ENCODE results near the gene NEU4. TPM values are rescaled to one million over a fixed set of nuclear protein-coding genes. Genes with fewer than 3 reads are reported as not detected.
A peak's percentile ranks its signal among the peaks of the same experiment; 100 is the strongest.

Gene NEU4
- total and polyA plus RNA-seq, 9 of the 15 experiments (the other 6 are each of a cell fraction or from before 2014, with no cell fraction given) = 0.01 to 0.40 TPM; not detected in 7

DNA sequence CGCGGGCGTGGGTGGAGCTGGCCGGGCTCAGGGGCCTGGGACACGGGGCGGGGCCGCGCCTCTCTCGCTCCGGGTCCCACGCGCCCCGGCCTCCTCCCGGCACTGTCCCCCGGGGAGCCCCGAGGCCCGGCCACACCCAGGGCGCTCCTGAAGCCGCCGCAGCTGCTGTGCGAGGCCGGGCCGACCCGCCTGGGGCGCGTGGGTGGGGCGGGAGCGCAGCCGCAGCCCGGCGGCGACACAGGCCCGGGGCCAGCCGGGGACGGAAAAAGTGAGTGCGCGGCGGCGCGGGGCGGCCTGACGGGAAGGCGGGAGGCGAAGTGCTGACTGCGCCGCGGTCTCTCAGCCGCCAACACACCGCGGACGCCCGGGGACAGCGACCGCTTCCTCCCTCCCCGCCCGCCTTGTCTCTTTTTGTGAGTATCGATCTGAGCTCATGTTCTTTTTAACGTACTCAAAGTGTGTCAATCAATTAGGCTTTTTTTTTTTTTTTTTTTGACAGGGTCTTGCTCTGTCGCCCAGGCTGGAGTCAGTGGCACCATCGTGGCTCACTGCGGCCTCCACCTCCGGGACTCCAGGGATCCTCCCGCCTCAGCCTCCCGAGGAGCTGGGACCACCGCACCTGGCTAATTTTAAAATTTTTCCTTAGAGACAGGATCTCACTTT is 35.2 kb downstream of the NEU4 start (continued):
- TF ChIP-seq, protein P1, sequence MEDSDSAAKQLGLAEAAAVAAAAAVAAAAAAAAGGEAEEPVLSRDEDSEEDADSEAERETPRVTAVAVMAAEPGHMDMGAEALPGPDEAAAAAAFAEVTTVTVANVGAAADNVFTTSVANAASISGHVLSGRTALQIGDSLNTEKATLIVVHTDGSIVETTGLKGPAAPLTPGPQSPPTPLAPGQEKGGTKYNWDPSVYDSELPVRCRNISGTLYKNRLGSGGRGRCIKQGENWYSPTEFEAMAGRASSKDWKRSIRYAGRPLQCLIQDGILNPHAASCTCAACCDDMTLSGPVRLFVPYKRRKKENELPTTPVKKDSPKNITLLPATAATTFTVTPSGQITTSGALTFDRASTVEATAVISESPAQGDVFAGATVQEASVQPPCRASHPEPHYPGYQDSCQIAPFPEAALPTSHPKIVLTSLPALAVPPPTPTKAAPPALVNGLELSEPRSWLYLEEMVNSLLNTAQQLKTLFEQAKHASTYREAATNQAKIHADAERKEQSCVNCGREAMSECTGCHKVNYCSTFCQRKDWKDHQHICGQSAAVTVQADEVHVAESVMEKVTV (CRISPR knock-in tag; IDR thresholded peaks at IDR 0.05) = no peak
- TF ChIP-seq ZC3H11A (IDR thresholded peaks at IDR 0.05; ENCODE audit: low read depth, low read length) (no peak), NFRKB (IDR thresholded peaks at IDR 0.05; ENCODE audit: low read depth) (no peak), SRF (CRISPR knock-in tag; IDR thresholded peaks at IDR 0.05) (no peak), ZFP1 (CRISPR knock-in tag; IDR thresholded peaks at IDR 0.05) (no peak), ZKSCAN1 (IDR thresholded peaks at IDR 0.05; ENCODE audit: low read depth, low read length) (no peak), RBM34 (IDR thresholded peaks at IDR 0.05; ENCODE audit: borderline replicate concordance, insufficient read depth, low read length) (no peak), BHLHE40 (IDR thresholded peaks at IDR 0.05; ENCODE audit: low read length) (no peak), KLF1 (tag; IDR thresholded peaks at IDR 0.05) (peak; percentile 99), NR1H2 (CRISPR knock-in tag; IDR thresholded peaks at IDR 0.05) (no peak), ZNF408 (CRISPR knock-in tag; IDR thresholded peaks at IDR 0.05; ENCODE audit: low read depth) (no peak), HDAC2 (IDR thresholded peaks at IDR 0.05) (no peak), CBX8 (IDR thresholded peaks at IDR 0.05; ENCODE audit: borderline replicate concordance, extremely low read depth, low read depth, low read length, poor library complexity, severe bottlenecking) (no peak), RBM15 (IDR thresholded peaks at IDR 0.05; ENCODE audit: insufficient read depth, low read length) (no peak)
- TF ChIP-seq, protein P2, sequence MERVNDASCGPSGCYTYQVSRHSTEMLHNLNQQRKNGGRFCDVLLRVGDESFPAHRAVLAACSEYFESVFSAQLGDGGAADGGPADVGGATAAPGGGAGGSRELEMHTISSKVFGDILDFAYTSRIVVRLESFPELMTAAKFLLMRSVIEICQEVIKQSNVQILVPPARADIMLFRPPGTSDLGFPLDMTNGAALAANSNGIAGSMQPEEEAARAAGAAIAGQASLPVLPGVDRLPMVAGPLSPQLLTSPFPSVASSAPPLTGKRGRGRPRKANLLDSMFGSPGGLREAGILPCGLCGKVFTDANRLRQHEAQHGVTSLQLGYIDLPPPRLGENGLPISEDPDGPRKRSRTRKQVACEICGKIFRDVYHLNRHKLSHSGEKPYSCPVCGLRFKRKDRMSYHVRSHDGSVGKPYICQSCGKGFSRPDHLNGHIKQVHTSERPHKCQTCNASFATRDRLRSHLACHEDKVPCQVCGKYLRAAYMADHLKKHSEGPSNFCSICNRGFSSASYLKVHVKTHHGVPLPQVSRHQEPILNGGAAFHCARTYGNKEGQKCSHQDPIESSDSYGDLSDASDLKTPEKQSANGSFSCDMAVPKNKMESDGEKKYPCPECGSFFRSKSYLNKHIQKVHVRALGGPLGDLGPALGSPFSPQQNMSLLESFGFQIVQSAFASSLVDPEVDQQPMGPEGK (CRISPR knock-in tag; IDR thresholded peaks at IDR 0.05; ENCODE audit: borderline replicate concordance) = no peak
- TF ChIP-seq, protein P3, sequence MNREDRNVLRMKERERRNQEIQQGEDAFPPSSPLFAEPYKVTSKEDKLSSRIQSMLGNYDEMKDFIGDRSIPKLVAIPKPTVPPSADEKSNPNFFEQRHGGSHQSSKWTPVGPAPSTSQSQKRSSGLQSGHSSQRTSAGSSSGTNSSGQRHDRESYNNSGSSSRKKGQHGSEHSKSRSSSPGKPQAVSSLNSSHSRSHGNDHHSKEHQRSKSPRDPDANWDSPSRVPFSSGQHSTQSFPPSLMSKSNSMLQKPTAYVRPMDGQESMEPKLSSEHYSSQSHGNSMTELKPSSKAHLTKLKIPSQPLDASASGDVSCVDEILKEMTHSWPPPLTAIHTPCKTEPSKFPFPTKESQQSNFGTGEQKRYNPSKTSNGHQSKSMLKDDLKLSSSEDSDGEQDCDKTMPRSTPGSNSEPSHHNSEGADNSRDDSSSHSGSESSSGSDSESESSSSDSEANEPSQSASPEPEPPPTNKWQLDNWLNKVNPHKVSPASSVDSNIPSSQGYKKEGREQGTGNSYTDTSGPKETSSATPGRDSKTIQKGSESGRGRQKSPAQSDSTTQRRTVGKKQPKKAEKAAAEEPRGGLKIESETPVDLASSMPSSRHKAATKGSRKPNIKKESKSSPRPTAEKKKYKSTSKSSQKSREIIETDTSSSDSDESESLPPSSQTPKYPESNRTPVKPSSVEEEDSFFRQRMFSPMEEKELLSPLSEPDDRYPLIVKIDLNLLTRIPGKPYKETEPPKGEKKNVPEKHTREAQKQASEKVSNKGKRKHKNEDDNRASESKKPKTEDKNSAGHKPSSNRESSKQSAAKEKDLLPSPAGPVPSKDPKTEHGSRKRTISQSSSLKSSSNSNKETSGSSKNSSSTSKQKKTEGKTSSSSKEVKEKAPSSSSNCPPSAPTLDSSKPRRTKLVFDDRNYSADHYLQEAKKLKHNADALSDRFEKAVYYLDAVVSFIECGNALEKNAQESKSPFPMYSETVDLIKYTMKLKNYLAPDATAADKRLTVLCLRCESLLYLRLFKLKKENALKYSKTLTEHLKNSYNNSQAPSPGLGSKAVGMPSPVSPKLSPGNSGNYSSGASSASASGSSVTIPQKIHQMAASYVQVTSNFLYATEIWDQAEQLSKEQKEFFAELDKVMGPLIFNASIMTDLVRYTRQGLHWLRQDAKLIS (CRISPR knock-in tag; IDR thresholded peaks at IDR 0.05) = no peak
- TF ChIP-seq, protein P4, sequence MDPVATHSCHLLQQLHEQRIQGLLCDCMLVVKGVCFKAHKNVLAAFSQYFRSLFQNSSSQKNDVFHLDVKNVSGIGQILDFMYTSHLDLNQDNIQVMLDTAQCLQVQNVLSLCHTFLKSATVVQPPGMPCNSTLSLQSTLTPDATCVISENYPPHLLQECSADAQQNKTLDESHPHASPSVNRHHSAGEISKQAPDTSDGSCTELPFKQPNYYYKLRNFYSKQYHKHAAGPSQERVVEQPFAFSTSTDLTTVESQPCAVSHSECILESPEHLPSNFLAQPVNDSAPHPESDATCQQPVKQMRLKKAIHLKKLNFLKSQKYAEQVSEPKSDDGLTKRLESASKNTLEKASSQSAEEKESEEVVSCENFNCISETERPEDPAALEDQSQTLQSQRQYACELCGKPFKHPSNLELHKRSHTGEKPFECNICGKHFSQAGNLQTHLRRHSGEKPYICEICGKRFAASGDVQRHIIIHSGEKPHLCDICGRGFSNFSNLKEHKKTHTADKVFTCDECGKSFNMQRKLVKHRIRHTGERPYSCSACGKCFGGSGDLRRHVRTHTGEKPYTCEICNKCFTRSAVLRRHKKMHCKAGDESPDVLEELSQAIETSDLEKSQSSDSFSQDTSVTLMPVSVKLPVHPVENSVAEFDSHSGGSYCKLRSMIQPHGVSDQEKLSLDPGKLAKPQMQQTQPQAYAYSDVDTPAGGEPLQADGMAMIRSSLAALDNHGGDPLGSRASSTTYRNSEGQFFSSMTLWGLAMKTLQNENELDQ (CRISPR knock-in tag; IDR thresholded peaks at IDR 0.05; ENCODE audit: borderline replicate concordance) = no peak

Measured in K562 (cell line).